ENCODE measurements around the gene FETUB. TPM values are rescaled to one million over a fixed set of nuclear protein-coding genes. Genes with fewer than 3 reads are reported as not detected.

The FETUB gene
- total and polyA plus RNA-seq, 2 donors (not counting 1 experiment from before 2014, with no cell fraction given) = not detected

DNA sequence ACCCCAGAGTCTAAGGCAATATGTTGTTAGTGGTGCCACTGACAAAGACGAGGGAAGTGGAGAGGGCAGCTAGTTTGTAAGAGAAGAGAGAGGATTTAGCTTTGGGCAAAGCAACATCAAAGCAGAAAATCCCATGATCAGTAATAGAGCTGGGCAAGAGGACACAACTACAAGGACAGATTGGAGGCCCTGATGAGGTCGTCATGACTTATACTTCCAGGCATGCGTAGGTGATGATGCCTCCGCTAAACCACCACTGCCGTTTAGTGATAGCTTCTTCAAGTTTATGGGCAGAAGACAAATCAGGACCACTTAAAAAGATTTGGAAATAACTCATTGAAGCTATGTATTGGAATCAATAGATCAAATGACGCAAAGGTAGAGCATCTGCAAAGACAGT, 28.2 kb downstream of the FETUB start:
- no peak for DNase-seq
- no peak for TF ChIP-seq EZH2 (IDR thresholded peaks at IDR 0.05; ENCODE audit: borderline replicate concordance, insufficient read depth, low read depth, low read length, poor library complexity, severe bottlenecking)
- TF ChIP-seq CTCF (IDR thresholded peaks at IDR 0.05) = no peak
- H3K27ac Mint-ChIP-seq = no peak overlapping the region
- no peaks in the 10 kb centered on the region for H3K79me2 ChIP-seq (ENCODE audit: control insufficient read depth, insufficient read depth, low read length)
- H3K27me3 ChIP-seq (replicated peaks in 1 of 4; ENCODE audit: control extremely low read depth in 1 of 4, control insufficient read depth in 3 of 4, insufficient read depth in 4 of 4, low read length in 3 of 4) = peaks cover 0 to 2% (median under 1%) of the 10 kb centered on the region in 4 experiments
- H3K4me1 Mint-ChIP-seq = no peaks in the 10 kb centered on the region
- H3K4me3 ChIP-seq (ENCODE audit: control extremely low read depth in 1 of 5, extremely low read depth in 1 of 5, insufficient read depth in 1 of 5, low read depth in 2 of 5, low read length in 4 of 5) = no peak overlapping the region
- ChIA-PET CTCF (no interaction called here), POLR2A (no interaction called here)
- no peak overlapping the region for H3K27ac ChIP-seq (ENCODE audit: low read length in 2 of 2)
- H3K9me3 Mint-ChIP-seq (ENCODE audit: insufficient read depth) = no peaks in the 10 kb centered on the region
- H3K36me3 ChIP-seq (replicated peaks in 1 of 2; ENCODE audit: control extremely low read depth in 1 of 2, control insufficient read depth in 1 of 2, extremely low read depth in 1 of 2, insufficient read depth in 2 of 2, low read length in 1 of 2) = no peaks in the 10 kb centered on the region
- H3K4me2 ChIP-seq (replicated peaks; ENCODE audit: low read depth, low read length, poor library complexity, severe bottlenecking) = no peak overlapping the region
- intact Hi-C loops (cut with micrococcal nuclease) = no loop called here
- H4K20me1 ChIP-seq (ENCODE audit: control insufficient read depth, insufficient read depth, low read length, poor library complexity, severe bottlenecking) = no peaks in the 10 kb centered on the region
- peaks cover 23% of the 10 kb centered on the region for H3K27me3 Mint-ChIP-seq
- WGBS (ENCODE audit: insufficient coverage) = 100% methylated on average over 3 of the region's 6 CpGs
- no peak overlapping the region for H3K4me3 Mint-ChIP-seq
- H3K9ac ChIP-seq (ENCODE audit: low read length) = no peak overlapping the region
- no peaks in the 10 kb centered on the region for H3K9me3 ChIP-seq (ENCODE audit: control extremely low read depth in 1 of 3, control insufficient read depth in 2 of 3, insufficient read depth in 1 of 3, low read length in 2 of 3)
- no peak for ATAC-seq (ENCODE audit: low read depth)
- no peak overlapping the region for H2AFZ ChIP-seq (ENCODE audit: insufficient read depth, low read depth, low read length, poor library complexity, severe bottlenecking)
- no peaks in the 10 kb centered on the region for H3K4me1 ChIP-seq (ENCODE audit: control insufficient read depth in 2 of 2, insufficient read depth in 2 of 2, low read length in 2 of 2)

- TF ChIP-seq CTCF (IDR thresholded peaks at IDR 0.05) (no peak), EZH2 (IDR thresholded peaks at IDR 0.05; ENCODE audit: borderline replicate concordance, insufficient read depth, low read depth, low read length, poor library complexity, severe bottlenecking) (no peak)
- H3K36me3 ChIP-seq (replicated peaks in 1 of 2; ENCODE audit: control extremely low read depth in 1 of 2, control insufficient read depth in 1 of 2, extremely low read depth in 1 of 2, insufficient read depth in 2 of 2, low read length in 1 of 2) = no peaks in the 10 kb centered on the region
- H3K4me2 ChIP-seq (replicated peaks; ENCODE audit: low read depth, low read length, poor library complexity, severe bottlenecking) = no peak overlapping the region
- H3K4me1 Mint-ChIP-seq = no peaks in the 10 kb centered on the region
- 88% methylated on average over 1 of the region's 2 CpGs for WGBS (ENCODE audit: insufficient coverage)
- CTCF ChIA-PET = no interaction called here
- H3K27me3 ChIP-seq (replicated peaks in 1 of 4; ENCODE audit: control extremely low read depth in 1 of 4, control insufficient read depth in 3 of 4, insufficient read depth in 4 of 4, low read length in 3 of 4) = peaks cover 0 to 9% (median 5%) of the 10 kb centered on the region in 4 experiments
- peaks cover 25% of the 10 kb centered on the region for H3K27me3 Mint-ChIP-seq
- H3K27ac ChIP-seq (ENCODE audit: low read length in 2 of 2) = no peak overlapping the region
- H2AFZ ChIP-seq (ENCODE audit: insufficient read depth, low read depth, low read length, poor library complexity, severe bottlenecking) = no peak overlapping the region
- H3K4me3 Mint-ChIP-seq = no peak overlapping the region
- POLR2A ChIA-PET = no interaction called here
- no peak overlapping the region for H3K9ac ChIP-seq (ENCODE audit: low read length)
- no peaks in the 10 kb centered on the region for H3K9me3 ChIP-seq (ENCODE audit: control extremely low read depth in 1 of 3, control insufficient read depth in 2 of 3, insufficient read depth in 1 of 3, low read length in 2 of 3)
- no peaks in the 10 kb centered on the region for H3K9me3 Mint-ChIP-seq (ENCODE audit: insufficient read depth)
- no peak overlapping the region for H3K4me3 ChIP-seq (ENCODE audit: control extremely low read depth in 1 of 5, extremely low read depth in 1 of 5, insufficient read depth in 1 of 5, low read depth in 2 of 5, low read length in 4 of 5)
- H3K4me1 ChIP-seq (ENCODE audit: control insufficient read depth in 2 of 2, insufficient read depth in 2 of 2, low read length in 2 of 2) = no peaks in the 10 kb centered on the region
- H3K27ac Mint-ChIP-seq = no peak overlapping the region
- ATAC-seq (ENCODE audit: low read depth) (no peak), DNase-seq (no peak)
- H3K79me2 ChIP-seq (ENCODE audit: control insufficient read depth, insufficient read depth, low read length) = no peaks in the 10 kb centered on the region
- no peaks in the 10 kb centered on the region for H4K20me1 ChIP-seq (ENCODE audit: control insufficient read depth, insufficient read depth, low read length, poor library complexity, severe bottlenecking)
- intact Hi-C loops (cut with micrococcal nuclease) = no loop called here
These were observed 29.3 kb downstream of the FETUB start for GRCh38 chr3:186669378-186670084.
